ENCODE measurements around the gene KCND3. TPM values are rescaled to one million over a fixed set of nuclear protein-coding genes. Genes with fewer than 3 reads are reported as not detected.

Gene KCND3
- total RNA-seq, 1 donor from 2014 or later, result 2.2 TPM

GRCh38 chr1:111779546-111779945 is 209.9 kb downstream of the KCND3 start:
- H3K4me1 Mint-ChIP-seq (ENCODE audit: unreplicated experiment), result no peaks in the 10 kb centered on the region
- H3K27ac Mint-ChIP-seq, result no peak overlapping the region
- H3K4me3 Mint-ChIP-seq, result no peak overlapping the region
- H3K36me3 Mint-ChIP-seq, result no peaks in the 10 kb centered on the region
- H3K27me3 Mint-ChIP-seq, result peaks cover 20% of the 10 kb centered on the region
- TF ChIP-seq CTCF (conservative IDR thresholded peaks at IDR 0.05), result no peak
- H3K9me3 Mint-ChIP-seq, result no peaks in the 10 kb centered on the region
- no peak for DNase-seq (ENCODE audit: extremely low spot score, unreplicated experiment)

GRCh38 chr1:111778541-111779051 is 210.9 kb downstream of the KCND3 start:
- no peak for TF ChIP-seq CTCF (conservative IDR thresholded peaks at IDR 0.05)
- no peak for DNase-seq (ENCODE audit: extremely low spot score, unreplicated experiment)
- H3K4me3 Mint-ChIP-seq, result no peak overlapping the region
- H3K27me3 Mint-ChIP-seq, result peaks cover 17% of the 10 kb centered on the region
- no peaks in the 10 kb centered on the region for H3K4me1 Mint-ChIP-seq (ENCODE audit: unreplicated experiment)
- H3K27ac Mint-ChIP-seq, result no peak overlapping the region
- no peaks in the 10 kb centered on the region for H3K9me3 Mint-ChIP-seq
- no peaks in the 10 kb centered on the region for H3K36me3 Mint-ChIP-seq

GRCh38 chr1:111778066-111778465 is 211.4 kb downstream of the KCND3 start:
- H3K27me3 Mint-ChIP-seq, result peaks cover 17% of the 10 kb centered on the region
- H3K27ac Mint-ChIP-seq, result no peak overlapping the region
- DNase-seq (ENCODE audit: extremely low spot score, unreplicated experiment), result no peak
- no peaks in the 10 kb centered on the region for H3K36me3 Mint-ChIP-seq
- H3K9me3 Mint-ChIP-seq, result no peaks in the 10 kb centered on the region
- H3K4me1 Mint-ChIP-seq (ENCODE audit: unreplicated experiment), result no peaks in the 10 kb centered on the region
- no peak for TF ChIP-seq CTCF (conservative IDR thresholded peaks at IDR 0.05)
- no peak overlapping the region for H3K4me3 Mint-ChIP-seq

GRCh38 chr1:111777301-111777700 is 212.2 kb downstream of the KCND3 start:
- Mint-ChIP-seq H3K27me3 (peaks cover 17% of the 10 kb centered on the region), H3K4me3 (no peak overlapping the region), H3K27ac (no peak overlapping the region), H3K36me3 (no peaks in the 10 kb centered on the region), H3K9me3 (no peaks in the 10 kb centered on the region), H3K4me1 (ENCODE audit: unreplicated experiment) (no peaks in the 10 kb centered on the region)
- no peak for TF ChIP-seq CTCF (conservative IDR thresholded peaks at IDR 0.05)
- no peak for DNase-seq (ENCODE audit: extremely low spot score, unreplicated experiment)

GRCh38 chr1:111776861-111777260 is 212.6 kb downstream of the KCND3 start:
- no peak overlapping the region for H3K4me3 Mint-ChIP-seq
- no peaks in the 10 kb centered on the region for H3K4me1 Mint-ChIP-seq (ENCODE audit: unreplicated experiment)
- H3K9me3 Mint-ChIP-seq, result no peaks in the 10 kb centered on the region
- no peaks in the 10 kb centered on the region for H3K36me3 Mint-ChIP-seq
- no peak for TF ChIP-seq CTCF (conservative IDR thresholded peaks at IDR 0.05)
- no peak for DNase-seq (ENCODE audit: extremely low spot score, unreplicated experiment)
- peaks cover 17% of the 10 kb centered on the region for H3K27me3 Mint-ChIP-seq
- no peak overlapping the region for H3K27ac Mint-ChIP-seq

GRCh38 chr1:111776391-111776790 is 213.1 kb downstream of the KCND3 start:
- H3K4me3 Mint-ChIP-seq, result no peak overlapping the region
- TF ChIP-seq CTCF (conservative IDR thresholded peaks at IDR 0.05), result no peak
- H3K9me3 Mint-ChIP-seq, result no peaks in the 10 kb centered on the region
- no peak for DNase-seq (ENCODE audit: extremely low spot score, unreplicated experiment)
- H3K27me3 Mint-ChIP-seq, result peaks cover 15% of the 10 kb centered on the region
- H3K4me1 Mint-ChIP-seq (ENCODE audit: unreplicated experiment), result no peaks in the 10 kb centered on the region
- no peak overlapping the region for H3K27ac Mint-ChIP-seq
- no peaks in the 10 kb centered on the region for H3K36me3 Mint-ChIP-seq

All from type B pancreatic cell (in vitro differentiated cells).